PC-3 (cell line): ENCODE measurements around the gene TACO1.

Experiments used
- CTCF ChIP-seq: fragments of 300-600 bp; sonication (generic); conservative IDR thresholded peaks from 2 replicates; pipeline ENCODE4 v1.5.1; 2017; ENCODE audit warnings: antibody characterized with exemption, low read depth, mild to moderate bottlenecking, low read length
- EZH2 ChIP-seq: fragments of 300-600 bp; sonication (generic); IDR thresholded peaks from one replicate; pipeline ENCODE4 v1.6.1; 2017; ENCODE audit warnings: antibody characterized with exemption, mild to moderate bottlenecking, low read length; ENCODE audit not compliant: unreplicated experiment
- EZH2phosphoT487 ChIP-seq: fragments of 300-600 bp; sonication (generic); IDR thresholded peaks from 2 replicates; pipeline ENCODE4 v1.6.1; 2018; ENCODE audit warnings: mild to moderate bottlenecking, antibody characterized with exemption, low read length, borderline replicate concordance

- TF ChIP-seq CTCF = no peak
- no peak for TF ChIP-seq EZH2
- TF ChIP-seq EZH2phosphoT487 = no peak
Observed at GRCh38 chr17:63639125-63639524, 38.4 kb downstream of the TACO1 start.
